Naive B cell (primary cell): ENCODE data around the gene YWHAH. TPM values are rescaled to one million over a fixed set of nuclear protein-coding genes. Genes with fewer than 3 reads are reported as not detected.

Source experiments
- ATAC-seq, 2 donors: fragments of 150-1000 bp; cut with Tn5 transposase; 2 replicates each; pipeline ENCODE4 v1.10.0; 2021; ENCODE audit warnings: low read depth in 2 of 2, mild to moderate bottlenecking in 2 of 2, moderate library complexity in 2 of 2
- DNase-seq: peaks from one replicate; pipeline ENCODE4 v3.0.0; 2022
- H3K27ac Mint-ChIP-seq, 6 donors: one replicate each; pipeline ENCODE4 v1.8.0; 2020 to 2022; ENCODE audit warnings: mild to moderate bottlenecking in 6 of 6, mixed read lengths in 6 of 6, moderate library complexity in 5 of 6, inconsistent platforms in 2 of 6
- H3K27me3 Mint-ChIP-seq, 3 donors: one replicate each; pipeline ENCODE4 v1.8.0; 2021 to 2022; ENCODE audit warnings: mixed read lengths in 3 of 3, mild to moderate bottlenecking in 1 of 3
- H3K36me3 Mint-ChIP-seq, 2 donors: one replicate each; pipeline ENCODE4 v1.8.0; 2020 to 2022; ENCODE audit warnings: mixed read lengths in 2 of 2, inconsistent platforms in 1 of 2, mild to moderate bottlenecking in 1 of 2
- H3K4me1 Mint-ChIP-seq, 3 donors: one replicate each; pipeline ENCODE4 v1.8.0; 2020 to 2022; ENCODE audit warnings: mixed read lengths in 3 of 3, inconsistent platforms in 1 of 3, mild to moderate bottlenecking in 1 of 3, moderate library complexity in 1 of 3
- H3K4me3 Mint-ChIP-seq, 8 donors: one replicate each; pipeline ENCODE4 v1.8.0; 2020 to 2022; ENCODE audit warnings: mild to moderate bottlenecking in 8 of 8, mixed read lengths in 8 of 8, moderate library complexity in 8 of 8, inconsistent platforms in 2 of 8
- H3K9me3 Mint-ChIP-seq, 7 donors: one replicate each; pipeline ENCODE4 v1.8.0; 2020 to 2022; ENCODE audit warnings: mixed read lengths in 7 of 7, mild to moderate bottlenecking in 5 of 7, inconsistent platforms in 2 of 7, moderate library complexity in 1 of 7
- polyA plus RNA-seq, 6 donors: library from polyadenylated mRNA; unstranded; fragments of 300-500 nt; fragmentation: Illumina TruSeq; gene quantifications; one replicate each; pipeline ENCODE4 v1.2.3, GENCODE V29; 2021; ENCODE audit warnings: low read depth in 6 of 6

Gene YWHAH
- polyA plus RNA-seq, 6 donors from 2014 or later = 35.2 to 81.0 (median 55.7) TPM

GRCh38 chr22:31927562-31927961 lies 16.8 kb upstream of the YWHAH start:
- Mint-ChIP-seq H3K36me3 (no peaks in the 10 kb centered on the region), H3K9me3 (no peaks in the 10 kb centered on the region), H3K27ac (no peak overlapping the region), H3K4me3 (no peak overlapping the region), H3K4me1 (peaks cover 11 to 13% (median 11%) of the 10 kb centered on the region in 3 donors), H3K27me3 (peaks cover 7 to 23% (median 12%) of the 10 kb centered on the region in 3 donors)
- DNase-seq (no peak), ATAC-seq (no peak)

GRCh38 chr22:31929167-31929930 lies 15.0 kb upstream of the YWHAH start:
- no peaks in the 10 kb centered on the region for H3K9me3 Mint-ChIP-seq
- no peaks in the 10 kb centered on the region for H3K36me3 Mint-ChIP-seq
- ATAC-seq (no peak), DNase-seq (no peak)
- H3K27me3 Mint-ChIP-seq = peaks cover 3 to 25% (median 23%) of the 10 kb centered on the region in 3 donors
- no peak overlapping the region for H3K4me3 Mint-ChIP-seq
- peaks cover 0 to 4% (median 0%) of the 10 kb centered on the region in 3 donors for H3K4me1 Mint-ChIP-seq
- H3K27ac Mint-ChIP-seq = no peak overlapping the region

GRCh38 chr22:31932863-31933262 lies 11.5 kb upstream of the YWHAH start:
- Mint-ChIP-seq H3K36me3 (no peaks in the 10 kb centered on the region), H3K27me3 (peaks cover 0 to 13% (median 9%) of the 10 kb centered on the region in 3 donors), H3K4me3 (no peak overlapping the region), H3K4me1 (no peaks in the 10 kb centered on the region), H3K27ac (no peak overlapping the region), H3K9me3 (no peaks in the 10 kb centered on the region)
- DNase-seq (no peak), ATAC-seq (no peak)

DNA sequence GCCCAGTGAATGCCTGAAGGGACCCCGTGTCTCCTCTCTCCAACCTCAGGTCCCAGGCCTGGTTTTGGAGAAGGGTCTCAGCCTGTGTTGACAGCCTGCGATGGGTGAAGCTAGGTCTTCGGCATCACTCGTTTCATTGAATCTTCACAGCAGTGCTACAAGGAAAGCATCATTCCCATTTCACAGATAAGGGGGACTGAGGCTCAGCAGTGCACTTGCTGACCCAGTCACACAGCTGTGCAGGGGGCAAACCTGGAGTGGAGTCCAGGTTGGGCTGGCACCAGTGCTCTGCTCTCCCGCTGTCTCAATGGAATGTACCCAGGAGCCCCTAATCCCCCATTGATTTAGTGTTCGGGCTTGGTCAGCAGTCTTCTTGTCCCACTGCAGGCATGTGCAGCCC lies 10.9 kb upstream of the YWHAH start:
- no peak for DNase-seq

DNA sequence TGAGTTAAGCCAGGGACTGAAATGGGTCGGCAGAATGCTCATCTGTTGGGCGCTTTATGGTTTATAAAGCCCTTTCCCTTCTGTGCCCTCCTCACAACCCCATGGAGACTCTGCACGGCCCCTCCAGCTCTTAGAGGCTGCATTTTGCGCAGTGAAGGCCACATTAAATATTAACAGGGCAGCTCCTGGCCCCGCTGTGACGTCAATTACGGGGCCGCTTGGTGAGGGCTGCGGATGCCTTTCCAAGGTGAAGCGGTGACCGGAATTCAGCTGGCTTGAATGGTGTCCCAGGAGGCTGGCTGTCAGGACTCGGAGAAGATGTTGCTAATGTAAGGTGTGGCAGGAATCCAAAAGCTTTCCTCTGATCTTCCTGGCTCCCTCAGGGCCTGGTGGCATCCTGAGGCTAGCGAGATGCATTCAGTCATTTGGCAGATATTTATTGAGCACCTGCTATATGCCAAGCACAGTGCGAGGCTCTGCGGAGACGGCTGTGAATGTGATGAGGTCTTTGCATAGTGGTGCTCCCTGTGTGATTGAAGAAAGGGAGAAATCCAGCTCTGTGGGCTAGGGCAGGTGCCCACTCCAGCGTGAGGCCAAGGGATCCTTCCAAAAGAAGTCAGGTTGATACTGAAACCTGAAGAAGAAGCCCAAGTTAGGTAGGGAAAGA lies 10.4 kb upstream of the YWHAH start:
- no peaks in the 10 kb centered on the region for H3K36me3 Mint-ChIP-seq
- no peaks in the 10 kb centered on the region for H3K9me3 Mint-ChIP-seq
- DNase-seq = no peak
- no peaks in the 10 kb centered on the region for H3K4me1 Mint-ChIP-seq
- no peak overlapping the region for H3K4me3 Mint-ChIP-seq
- H3K27ac Mint-ChIP-seq = peak overlapping the region in 1 of 6 donors; percentile 58
- peaks cover 0 to 18% (median 9%) of the 10 kb centered on the region in 3 donors for H3K27me3 Mint-ChIP-seq
- ATAC-seq = no peak

More for the DNA sequence above, 10.9 kb upstream of the YWHAH start:
- Mint-ChIP-seq H3K36me3 (no peaks in the 10 kb centered on the region), H3K9me3 (no peaks in the 10 kb centered on the region), H3K4me3 (no peak overlapping the region), H3K27ac (peak overlapping the region in 2 of 6 donors; percentile 33 to 60), H3K4me1 (no peaks in the 10 kb centered on the region), H3K27me3 (peaks cover 0 to 15% (median 9%) of the 10 kb centered on the region in 3 donors)
- ATAC-seq = no peak

- peak overlapping the region in 1 of 6 donors; percentile 39 for H3K27ac Mint-ChIP-seq
- no peaks in the 10 kb centered on the region for H3K36me3 Mint-ChIP-seq
Measured at GRCh38 chr22:31935961-31936635, 8.2 kb upstream of the YWHAH start.

GRCh38 chr22:31937341-31937740 lies 7.0 kb upstream of the YWHAH start:
- H3K4me3 Mint-ChIP-seq = no peak overlapping the region

More at GRCh38 chr22:31935961-31936635, 8.2 kb upstream of the YWHAH start:
- H3K9me3 Mint-ChIP-seq = no peaks in the 10 kb centered on the region
- no peak overlapping the region for H3K4me3 Mint-ChIP-seq
- peaks cover 0 to 18% (median 9%) of the 10 kb centered on the region in 3 donors for H3K27me3 Mint-ChIP-seq
- ATAC-seq = no peak
- no peak for DNase-seq
- H3K4me1 Mint-ChIP-seq = no peaks in the 10 kb centered on the region

GRCh38 chr22:31938296-31938695 lies 6.0 kb upstream of the YWHAH start:
- H3K27ac Mint-ChIP-seq = peak overlapping the region in 1 of 6 donors; percentile 41

More at GRCh38 chr22:31937341-31937740, 7.0 kb upstream of the YWHAH start:
- no peak for ATAC-seq
- no peak for DNase-seq
- H3K4me1 Mint-ChIP-seq = peaks cover 0 to 5% (median 0%) of the 10 kb centered on the region in 3 donors
- H3K27me3 Mint-ChIP-seq = peaks cover 0 to 18% (median 0%) of the 10 kb centered on the region in 3 donors
- H3K36me3 Mint-ChIP-seq = no peaks in the 10 kb centered on the region
- no peaks in the 10 kb centered on the region for H3K9me3 Mint-ChIP-seq
- peak overlapping the region in 1 of 6 donors; percentile 0 for H3K27ac Mint-ChIP-seq

GRCh38 chr22:31940506-31940905 lies 3.8 kb upstream of the YWHAH start:
- Mint-ChIP-seq H3K27ac (no peak overlapping the region), H3K36me3 (no peaks in the 10 kb centered on the region), H3K27me3 (peaks cover 0 to 5% (median 0%) of the 10 kb centered on the region in 3 donors), H3K4me3 (no peak overlapping the region), H3K4me1 (peaks cover 5 to 13% (median 11%) of the 10 kb centered on the region in 3 donors), H3K9me3 (no peaks in the 10 kb centered on the region)
- DNase-seq (no peak), ATAC-seq (no peak)

More at GRCh38 chr22:31938296-31938695, 6.0 kb upstream of the YWHAH start:
- DNase-seq = no peak
- H3K4me3 Mint-ChIP-seq = peak overlapping the region in 1 of 8 donors; percentile 42
- H3K4me1 Mint-ChIP-seq = peaks cover 2 to 8% (median 5%) of the 10 kb centered on the region in 3 donors
- H3K9me3 Mint-ChIP-seq = no peaks in the 10 kb centered on the region
- H3K27me3 Mint-ChIP-seq = peaks cover 0 to 16% (median 0%) of the 10 kb centered on the region in 3 donors
- no peak for ATAC-seq
- H3K36me3 Mint-ChIP-seq = no peaks in the 10 kb centered on the region

- DNase-seq = no peak
Measured at GRCh38 chr22:31942091-31942490, 2.2 kb upstream of the YWHAH start.

GRCh38 chr22:31943206-31943977 lies 943 bp upstream of the YWHAH start:
- no peaks in the 10 kb centered on the region for H3K9me3 Mint-ChIP-seq
- peak overlapping the region in 5 of 6 donors; percentile 17 to 97 (median 91) for H3K27ac Mint-ChIP-seq
- peak overlapping the region in 6 of 8 donors; percentile 9 to 96 (median 94) for H3K4me3 Mint-ChIP-seq
- no peak for DNase-seq
- H3K36me3 Mint-ChIP-seq = no peaks in the 10 kb centered on the region
- peaks cover 0 to 3% (median 0%) of the 10 kb centered on the region in 3 donors for H3K27me3 Mint-ChIP-seq
- H3K4me1 Mint-ChIP-seq = peaks cover 11 to 20% (median 18%) of the 10 kb centered on the region in 3 donors
- no peak for ATAC-seq

More at GRCh38 chr22:31942091-31942490, 2.2 kb upstream of the YWHAH start:
- peaks cover 0 to 5% (median 0%) of the 10 kb centered on the region in 3 donors for H3K27me3 Mint-ChIP-seq
- peak overlapping the region in 4 of 8 donors; percentile 19 to 79 (median 52) for H3K4me3 Mint-ChIP-seq
- no peaks in the 10 kb centered on the region for H3K36me3 Mint-ChIP-seq
- H3K27ac Mint-ChIP-seq = peak overlapping the region; percentile 14 to 90 (median 78)
- H3K4me1 Mint-ChIP-seq = peaks cover 6 to 17% (median 13%) of the 10 kb centered on the region in 3 donors
- no peak for ATAC-seq
- H3K9me3 Mint-ChIP-seq = no peaks in the 10 kb centered on the region

DNA sequence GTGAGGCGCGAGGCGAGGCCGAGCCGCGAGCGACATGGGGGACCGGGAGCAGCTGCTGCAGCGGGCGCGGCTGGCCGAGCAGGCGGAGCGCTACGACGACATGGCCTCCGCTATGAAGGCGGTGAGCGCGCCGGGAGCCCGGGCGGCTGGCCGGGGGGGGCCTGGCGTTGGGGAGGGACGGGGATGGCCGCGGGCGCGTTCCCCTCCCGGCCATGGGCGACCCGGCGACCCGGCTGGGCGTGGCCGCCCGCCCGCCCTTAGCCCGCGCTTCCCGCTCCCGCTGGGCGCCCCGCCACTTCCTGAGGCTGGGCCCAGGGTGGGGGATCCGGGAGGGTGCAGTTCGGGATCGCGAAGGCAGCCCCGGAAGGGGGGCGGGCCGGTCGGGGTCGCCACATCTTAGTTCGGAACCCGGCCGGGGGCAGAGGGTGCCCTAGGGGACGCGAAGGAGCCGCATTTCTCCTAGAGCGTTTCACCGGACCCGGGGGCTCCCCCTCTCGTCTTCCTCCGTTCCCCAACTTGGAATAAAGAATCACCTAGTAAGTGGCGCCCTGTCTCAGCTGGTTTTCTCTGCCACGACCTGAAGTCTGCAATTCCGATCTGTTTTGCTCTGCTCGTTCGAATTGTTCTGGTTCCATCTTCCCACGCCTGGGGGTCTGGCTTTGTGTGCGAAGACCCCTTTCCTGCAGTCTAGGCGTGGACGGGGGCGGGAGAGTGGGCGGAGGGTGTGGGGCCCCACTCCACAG lies 536 bp downstream of the YWHAH start:
- H3K27me3 Mint-ChIP-seq = no peaks in the 10 kb centered on the region
- no peak for DNase-seq
- H3K27ac Mint-ChIP-seq = peak overlapping the region in 2 of 6 donors; percentile 15 to 62

More for the DNA sequence above, 536 bp downstream of the YWHAH start:
- H3K36me3 Mint-ChIP-seq = no peaks in the 10 kb centered on the region
- peak overlapping the region in 4 of 8 donors; percentile 43 to 96 (median 69) for H3K4me3 Mint-ChIP-seq
- H3K9me3 Mint-ChIP-seq = no peaks in the 10 kb centered on the region
- peaks cover 11 to 20% (median 18%) of the 10 kb centered on the region in 3 donors for H3K4me1 Mint-ChIP-seq
- peak; percentile 27 for ATAC-seq
